Cerebellar nuclear complex (tissue), 1 donor: Measurements from ENCODE around the gene CDH11.

Experiments used
- DNase-seq, 2 experiments: peaks; one replicate each; lab custom pipeline; 2025; lab: John Stamatoyannopoulos, UW

CDH11 gene

GRCh38 chr16:64977206-64977920 lies 144.5 kb downstream of the CDH11 start:
- no peak for DNase-seq

GRCh38 chr16:64975821-64976220 lies 146.0 kb downstream of the CDH11 start:
- no peak for DNase-seq

- no peak for DNase-seq
Measured at GRCh38 chr16:64974381-64974780, 147.5 kb downstream of the CDH11 start.

GRCh38 chr16:64973171-64973570 lies 148.7 kb downstream of the CDH11 start:
- DNase-seq, result no peak

GRCh38 chr16:64971171-64971570 lies 150.7 kb downstream of the CDH11 start:
- no peak for DNase-seq

- no peak for DNase-seq
Measured at GRCh38 chr16:64969221-64969620, 152.6 kb downstream of the CDH11 start.

GRCh38 chr16:64968539-64968938 lies 153.3 kb downstream of the CDH11 start:
- DNase-seq, result no peak

GRCh38 chr16:64964126-64964540 lies 157.7 kb downstream of the CDH11 start:
- no peak for DNase-seq

- DNase-seq, result no peak
Measured at GRCh38 chr16:64962786-64963185, 159.1 kb downstream of the CDH11 start.

GRCh38 chr16:64957246-64957645 lies 164.6 kb downstream of the CDH11 start:
- DNase-seq, result no peak

- no peak for DNase-seq
Measured at GRCh38 chr16:64952177-64952576, 169.7 kb downstream of the CDH11 start.

- no peak for DNase-seq
Measured at GRCh38 chr16:64951193-64951592, 170.7 kb downstream of the CDH11 start.

GRCh38 chr16:64950731-64951130 lies 171.1 kb downstream of the CDH11 start:
- DNase-seq, result no peak

GRCh38 chr16:64950262-64950661 lies 171.6 kb downstream of the CDH11 start:
- DNase-seq, result no peak

GRCh38 chr16:64948056-64948455 lies 173.8 kb downstream of the CDH11 start:
- DNase-seq, result no peak

- no peak for DNase-seq
Measured at GRCh38 chr16:64947651-64948050, 174.2 kb downstream of the CDH11 start.

- no peak for DNase-seq
Measured at GRCh38 chr16:64933885-64934284, 188.0 kb downstream of the CDH11 start.

GRCh38 chr16:64926476-64926875 lies 195.4 kb downstream of the CDH11 start:
- no peak for DNase-seq

- DNase-seq, result no peak
Measured at GRCh38 chr16:64925166-64925565, 196.7 kb downstream of the CDH11 start.

GRCh38 chr16:64924086-64924485 lies 197.8 kb downstream of the CDH11 start:
- no peak for DNase-seq

GRCh38 chr16:64919929-64920607 lies 201.8 kb downstream of the CDH11 start:
- DNase-seq, result no peak

GRCh38 chr16:64919141-64919540 lies 202.7 kb downstream of the CDH11 start:
- no peak for DNase-seq

- no peak for DNase-seq
Measured at GRCh38 chr16:64916051-64916450, 205.8 kb downstream of the CDH11 start.

GRCh38 chr16:64910356-64910755 lies 211.5 kb downstream of the CDH11 start:
- DNase-seq, result no peak
